GM19035 (cell line): ENCODE results near the gene M1AP.
"Not testable (repeated sequence)": the region's sequence is repeated elsewhere in the genome, so short reads cannot be mapped to it uniquely, and the experiment has no call there.

Experiments
- ATAC-seq: cut with Tn5 transposase; IDR thresholded peaks from one replicate; pipeline ENCODE4 v1.9.1; 2021; ENCODE audit not compliant: unreplicated experiment

The M1AP gene

DNA sequence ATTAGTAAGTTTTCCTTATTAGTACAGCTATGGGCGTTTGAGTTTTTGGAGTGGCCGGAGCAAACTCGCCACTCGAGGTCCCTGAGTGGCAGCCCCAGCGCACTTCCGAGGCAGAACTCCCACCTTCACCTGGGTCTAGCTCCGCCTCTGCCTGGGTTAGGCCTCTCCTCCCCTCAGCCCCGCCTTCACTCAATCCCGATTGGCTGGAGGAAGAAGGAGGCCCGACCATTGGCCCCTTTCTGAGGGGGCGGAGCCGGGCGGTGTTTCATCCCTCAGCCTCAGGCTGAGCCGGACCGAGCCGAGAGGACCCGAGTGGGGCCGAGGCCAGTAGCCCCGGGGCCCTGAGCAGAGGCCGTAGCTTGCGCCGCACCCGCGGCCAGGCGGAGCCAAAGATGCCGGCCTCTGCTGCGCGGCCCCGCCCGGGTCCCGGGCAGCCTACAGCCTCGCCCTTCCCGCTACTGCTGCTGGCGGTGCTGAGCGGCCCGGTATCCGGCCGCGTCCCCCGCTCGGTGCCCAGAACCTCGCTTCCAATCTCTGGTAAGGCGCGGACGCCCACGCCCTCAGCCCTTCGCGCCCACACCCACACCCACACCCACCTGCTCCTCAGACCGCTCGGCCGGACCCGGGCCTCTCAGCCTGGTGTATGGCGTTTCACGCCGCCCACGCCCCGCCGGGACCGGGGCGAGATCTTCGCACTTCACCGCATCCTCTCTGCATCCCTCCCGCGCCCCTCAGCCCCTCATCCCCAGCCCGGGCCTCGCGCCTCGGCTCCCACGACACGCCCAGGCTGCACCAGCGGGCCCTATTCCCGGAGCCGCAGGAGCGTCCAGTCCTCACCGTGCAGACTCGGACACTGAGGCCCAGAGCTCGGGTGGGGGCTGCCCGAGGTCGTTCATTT lies 6.1 kb upstream of the M1AP start, which contains the start of gene SEMA4F:
SEMA4F (plus strand) TSS at position 263 of the 898 bp plus-strand sequence; CDS start at position 393, 130 bp downstream.
- peak; percentile 99 for ATAC-seq

DNA sequence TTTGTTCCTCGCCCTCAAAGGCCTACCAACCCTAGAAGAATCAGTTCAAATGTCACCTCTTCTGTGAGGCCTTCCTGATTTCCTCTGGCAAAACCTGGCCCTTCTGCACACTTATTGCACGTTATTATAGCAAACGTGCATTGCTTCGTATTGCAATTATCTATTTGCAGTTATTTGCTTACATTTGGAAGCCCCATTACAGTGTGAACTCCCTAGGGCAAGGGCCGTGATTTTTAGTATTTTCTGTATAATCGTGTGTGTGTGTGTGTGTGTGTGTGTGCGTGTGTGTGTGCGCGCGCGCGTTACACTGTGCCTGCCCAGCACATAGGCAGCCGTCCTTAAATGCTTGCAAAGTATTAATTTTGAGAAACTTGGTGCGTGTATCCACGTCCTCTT lies 5.5 kb upstream of the M1AP start:
- ATAC-seq = peak; percentile 16

DNA sequence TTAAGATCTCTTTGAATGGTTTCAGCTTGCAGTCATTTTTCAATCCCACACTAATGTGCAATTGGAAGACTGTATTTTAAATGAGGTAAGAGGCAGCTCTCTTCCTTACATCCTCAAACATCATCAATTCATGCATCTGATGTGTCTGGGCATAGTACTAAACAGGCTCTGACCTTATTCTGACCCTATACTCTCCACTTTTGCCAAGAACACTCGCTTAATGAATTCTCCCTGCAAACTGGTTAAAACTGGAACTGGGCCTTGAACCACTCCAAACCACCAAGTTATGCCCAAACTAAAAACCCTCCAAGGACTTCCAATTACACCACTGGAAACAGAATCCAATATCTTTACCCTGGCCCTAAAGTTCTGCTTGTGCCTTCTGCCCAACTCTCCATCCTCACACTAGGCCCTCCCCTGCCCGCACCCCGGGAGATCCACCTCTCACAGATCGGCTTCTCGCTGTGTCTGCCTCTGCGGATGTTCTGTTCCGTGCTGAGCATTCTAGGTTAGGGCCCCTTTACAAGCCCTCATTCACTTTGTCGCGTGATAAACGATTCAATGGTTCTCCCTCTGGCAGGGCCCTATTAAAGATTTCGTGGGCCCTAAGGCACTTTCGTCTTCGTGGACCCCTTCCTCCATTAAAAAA lies 1.2 kb downstream of the M1AP start:
- ATAC-seq = no peak

DNA sequence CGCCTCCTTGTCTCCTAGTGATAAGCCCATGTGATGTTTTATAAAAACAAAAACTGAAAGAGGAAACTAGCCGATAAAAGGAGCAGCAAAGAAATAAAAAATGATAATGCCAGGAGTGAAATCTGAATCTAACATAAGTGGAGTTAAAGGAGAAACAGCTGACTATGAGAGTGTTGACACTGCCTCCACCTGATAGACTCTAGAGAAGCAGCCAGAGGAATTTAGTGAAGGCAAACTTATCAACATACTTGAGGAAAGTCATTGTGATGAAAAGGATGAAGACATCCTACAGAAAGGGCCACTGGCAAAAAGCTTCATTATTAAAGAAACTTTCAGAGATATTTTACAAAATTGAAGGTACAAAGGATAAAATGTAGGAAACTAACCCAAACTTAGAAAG lies 1.9 kb downstream of the M1AP start:
- ATAC-seq = no peak

DNA sequence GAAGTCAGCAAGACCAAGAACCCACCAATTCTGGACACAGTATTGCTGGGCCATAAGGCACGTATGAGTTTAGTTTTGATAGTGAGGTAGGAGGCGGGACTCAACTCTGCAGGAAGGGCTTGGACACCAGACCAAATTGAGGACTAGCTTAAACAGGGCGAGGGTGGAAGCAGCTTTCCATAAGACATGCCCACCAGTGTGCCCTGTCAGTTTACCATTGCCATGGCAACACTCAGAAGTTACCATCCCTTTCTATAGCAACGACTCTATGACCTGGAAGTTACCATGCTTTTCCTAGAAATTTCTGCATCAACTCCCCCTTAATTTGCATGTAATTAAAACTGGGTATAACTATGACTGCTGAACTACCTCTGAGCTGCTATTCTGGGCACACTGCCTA lies 2.8 kb downstream of the M1AP start:
- no peak for ATAC-seq

DNA sequence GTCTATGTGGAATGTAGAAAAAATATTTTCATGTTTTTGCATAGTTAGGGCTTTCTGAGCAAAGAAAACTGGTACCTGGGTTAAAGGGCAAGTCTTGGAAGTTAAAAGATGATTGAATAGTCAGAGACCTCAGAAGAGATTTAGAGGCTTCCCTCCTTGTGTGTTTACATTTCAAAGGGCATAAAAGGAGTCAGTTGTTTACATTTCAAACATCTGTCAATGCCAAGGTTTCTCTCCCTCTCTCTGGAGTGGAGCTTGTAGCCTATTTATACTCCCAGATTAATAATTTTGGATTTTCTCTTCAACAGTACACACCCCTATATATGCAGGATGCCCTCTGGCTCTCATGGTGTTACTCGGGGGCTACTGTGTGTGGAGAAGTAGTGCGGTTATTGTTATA lies 8.6 kb downstream of the M1AP start:
- ATAC-seq = no peak

DNA sequence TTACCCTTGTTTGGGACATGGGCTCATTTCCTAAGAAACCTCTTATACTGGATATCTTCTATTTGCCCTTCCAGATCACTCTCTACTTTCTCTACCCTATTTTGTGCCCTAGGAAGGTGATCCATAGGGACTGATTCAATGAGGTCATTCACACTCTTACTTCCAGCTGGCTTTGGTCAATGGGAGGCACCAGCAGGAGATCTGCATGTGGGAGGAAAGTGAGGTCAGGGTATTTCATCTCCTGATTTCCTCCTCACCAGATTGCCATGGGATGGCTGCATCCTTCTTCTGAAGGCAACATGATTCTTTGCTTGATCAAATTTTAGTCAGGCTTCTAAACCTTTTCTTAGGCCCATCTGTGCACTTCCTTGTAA lies 15.2 kb downstream of the M1AP start:
- no peak for ATAC-seq

DNA sequence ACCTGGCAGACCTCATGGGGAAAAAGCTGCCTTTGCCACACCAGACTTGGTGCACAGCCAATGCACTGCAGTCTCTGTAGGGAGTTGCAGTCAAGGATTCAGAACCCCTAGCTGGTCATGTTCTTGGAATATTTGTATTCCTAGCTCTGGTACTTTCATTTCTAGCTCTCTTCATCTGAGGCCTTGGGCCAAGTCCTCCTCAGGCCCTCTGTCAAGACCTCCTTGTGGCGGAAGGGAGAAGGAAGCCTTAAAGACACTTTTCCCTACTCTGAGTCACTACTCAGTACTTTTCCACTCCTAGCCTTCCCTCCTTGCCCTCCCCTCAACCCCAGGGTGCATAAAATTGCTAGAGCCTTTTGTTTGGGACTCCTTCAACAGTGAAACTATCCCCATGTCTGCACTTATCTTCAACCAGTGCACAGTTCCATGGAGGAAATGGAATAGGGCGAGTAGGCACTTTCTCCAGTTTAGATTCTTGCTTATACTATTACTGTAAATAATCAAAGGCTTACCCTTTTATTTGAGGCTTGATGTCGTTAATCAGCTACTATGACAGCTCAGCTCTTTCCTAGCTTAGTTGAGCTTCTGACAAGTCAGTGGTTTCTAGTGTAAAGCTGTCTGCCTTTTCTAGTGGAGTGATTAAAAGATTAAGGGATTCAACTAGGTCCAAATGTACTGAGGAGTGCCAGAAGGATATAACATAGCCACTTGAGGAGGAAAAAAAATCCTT lies 15.8 kb downstream of the M1AP start:
- no peak for ATAC-seq

DNA sequence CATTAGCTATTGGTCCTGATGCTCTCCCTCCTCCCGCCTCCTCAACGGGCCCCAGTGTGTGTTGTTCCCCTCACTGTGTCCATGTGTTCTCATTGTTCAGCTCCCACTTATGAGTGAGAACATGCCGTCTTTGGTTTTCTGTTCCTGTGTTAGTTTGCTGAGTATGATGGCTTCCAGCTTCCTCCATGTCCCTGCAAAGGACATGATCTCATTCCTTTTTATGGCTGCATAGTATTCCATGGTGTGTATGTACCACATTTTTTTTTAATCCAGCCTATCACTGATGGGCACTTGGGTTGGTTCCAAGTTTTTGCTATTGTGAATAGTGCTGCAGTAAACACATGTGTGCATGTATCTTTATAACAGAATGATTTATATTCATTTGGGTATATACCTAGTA lies 17.7 kb downstream of the M1AP start:
- not testable (repeated sequence) for ATAC-seq

DNA sequence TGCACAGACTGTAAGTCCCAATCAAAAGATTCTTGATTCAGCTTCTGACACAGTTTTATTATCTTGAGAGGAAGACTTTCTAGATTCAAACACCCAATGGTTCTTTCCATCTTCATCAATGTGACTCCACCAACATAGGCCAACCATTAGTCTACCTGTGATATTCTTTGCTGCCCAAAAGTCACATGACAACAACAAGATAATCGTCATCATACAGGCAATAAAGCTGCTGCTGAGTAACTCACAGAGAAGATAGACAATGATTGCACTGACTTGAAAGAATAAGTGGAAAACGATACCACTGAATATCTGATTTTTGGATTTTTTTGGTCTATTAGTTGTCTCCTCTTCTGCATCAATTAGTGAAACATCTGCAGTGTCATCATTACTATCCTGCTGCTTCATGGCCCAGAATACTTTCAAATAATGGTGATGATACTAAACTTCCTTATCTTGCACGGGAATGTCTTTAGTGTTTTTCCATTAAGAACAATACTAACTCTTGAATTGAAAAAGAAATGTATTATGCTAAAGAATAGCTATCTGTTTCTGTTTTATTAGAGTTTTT lies 19.5 kb downstream of the M1AP start:
- no peak for ATAC-seq

DNA sequence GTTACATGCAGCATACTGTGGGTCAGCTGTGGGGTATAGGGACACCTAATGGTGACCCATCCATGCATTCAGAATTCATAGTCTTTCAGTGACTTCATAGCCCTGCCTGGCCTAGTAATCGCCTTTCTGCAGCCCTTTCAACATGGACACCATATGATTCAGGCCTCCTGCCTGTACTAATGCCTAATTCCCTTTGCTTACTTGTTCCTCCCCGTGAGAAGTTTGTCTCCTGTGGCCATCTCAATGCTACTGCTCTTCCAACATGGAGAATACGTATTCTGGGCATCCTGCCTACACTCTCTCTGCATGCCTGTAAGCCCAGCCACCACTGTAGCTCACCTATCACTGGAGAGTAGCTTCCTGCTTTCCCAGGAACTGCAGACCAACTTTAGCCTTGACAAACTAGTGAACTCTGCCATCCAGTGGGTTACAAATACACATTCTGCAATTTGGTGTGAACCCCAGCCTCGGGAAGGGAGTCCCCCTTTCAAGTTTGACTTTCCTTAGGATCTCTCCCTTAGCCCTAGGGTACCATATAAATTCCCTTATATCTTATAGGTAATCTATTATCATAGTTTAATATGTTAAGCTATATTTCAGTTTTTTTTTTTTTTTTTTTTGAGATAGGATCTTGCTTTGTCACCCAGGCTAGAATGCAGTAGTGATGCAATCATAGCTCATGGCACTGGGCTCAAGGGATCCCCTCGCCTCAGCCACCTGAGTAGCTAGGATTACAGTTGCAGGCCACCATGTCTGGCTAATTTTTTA lies 22.3 kb downstream of the M1AP start:
- no peak for ATAC-seq

DNA sequence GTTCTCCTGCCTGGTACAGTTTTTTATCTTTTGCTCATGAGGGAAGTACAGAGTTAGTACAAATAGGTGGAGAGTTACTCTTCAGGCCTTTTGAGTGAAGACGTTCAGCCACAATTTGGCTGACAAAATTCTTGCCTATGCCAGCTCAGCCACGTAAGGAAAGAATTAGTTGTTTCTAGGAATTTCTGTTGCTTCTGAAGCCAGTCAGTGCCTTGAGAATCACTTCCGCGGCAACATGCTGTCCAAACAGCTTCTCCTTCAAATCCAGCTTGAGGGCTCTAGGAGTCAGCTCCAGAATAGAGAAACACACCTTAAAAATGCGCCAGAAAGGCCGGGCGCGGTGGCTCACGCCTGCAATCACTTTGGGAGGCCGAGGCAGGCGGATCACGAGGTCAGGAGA lies 27.5 kb downstream of the M1AP start:
- no peak for ATAC-seq

DNA sequence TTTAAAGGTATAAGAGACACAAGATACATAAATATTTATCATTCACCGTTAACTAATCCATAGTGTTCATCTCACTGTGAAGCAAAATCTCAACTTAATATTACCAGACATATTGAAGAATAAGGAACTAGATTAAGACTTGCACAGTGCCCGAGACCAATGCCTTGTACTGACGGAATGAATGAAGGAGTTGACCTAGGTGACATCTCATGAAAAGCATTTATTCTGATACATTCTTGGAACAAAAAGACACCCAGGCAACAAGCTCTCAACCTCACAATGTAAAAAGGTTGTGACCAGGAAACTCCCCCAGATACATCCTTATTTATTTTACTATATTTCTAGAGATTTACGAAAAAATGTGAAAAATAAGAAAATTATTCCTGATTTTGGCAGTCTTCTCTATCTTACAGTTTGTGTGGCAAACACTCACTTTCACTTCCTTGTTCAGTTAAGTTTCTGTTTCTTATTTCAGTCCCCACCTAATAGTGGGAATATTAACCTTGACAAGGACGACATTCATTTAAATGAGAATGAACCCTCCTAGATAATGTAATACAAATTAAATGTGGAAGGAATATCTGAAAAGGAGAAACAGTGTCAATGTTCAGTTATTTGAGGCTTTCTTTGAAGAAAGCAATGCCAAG lies 28.4 kb downstream of the M1AP start:
- no peak for ATAC-seq

DNA sequence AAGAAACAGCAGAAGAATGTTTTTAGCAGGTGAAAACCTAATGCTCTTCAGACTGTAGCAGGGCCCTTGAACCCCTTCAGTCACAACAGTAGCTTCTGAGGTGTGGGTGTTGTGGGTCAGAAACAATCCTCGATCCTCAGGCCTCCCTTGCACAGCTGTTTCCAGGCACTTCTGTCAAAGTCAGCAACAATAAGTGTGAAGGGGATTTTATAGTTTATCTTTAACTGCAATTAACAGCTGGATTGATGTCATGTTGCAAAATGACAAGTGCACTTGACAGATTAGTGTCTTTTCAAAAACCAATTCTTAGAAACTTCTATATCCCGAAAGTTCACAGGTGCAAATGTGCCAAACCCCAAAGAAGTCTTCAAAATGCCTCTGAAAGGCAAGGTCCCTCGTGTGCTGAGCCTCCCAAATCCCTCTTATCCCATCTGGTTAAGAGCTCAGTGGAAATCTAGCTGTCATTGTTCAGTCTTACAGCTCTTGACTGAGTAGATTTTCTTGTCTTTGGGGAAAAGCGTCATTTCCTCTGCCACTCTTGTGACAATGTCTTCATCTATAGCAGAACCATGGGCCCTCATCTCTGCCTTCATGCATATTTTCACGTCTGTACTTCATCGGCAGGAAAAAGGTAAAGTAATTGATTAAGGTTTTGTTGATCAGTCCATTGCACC lies 29.6 kb downstream of the M1AP start:
- no peak for ATAC-seq

DNA sequence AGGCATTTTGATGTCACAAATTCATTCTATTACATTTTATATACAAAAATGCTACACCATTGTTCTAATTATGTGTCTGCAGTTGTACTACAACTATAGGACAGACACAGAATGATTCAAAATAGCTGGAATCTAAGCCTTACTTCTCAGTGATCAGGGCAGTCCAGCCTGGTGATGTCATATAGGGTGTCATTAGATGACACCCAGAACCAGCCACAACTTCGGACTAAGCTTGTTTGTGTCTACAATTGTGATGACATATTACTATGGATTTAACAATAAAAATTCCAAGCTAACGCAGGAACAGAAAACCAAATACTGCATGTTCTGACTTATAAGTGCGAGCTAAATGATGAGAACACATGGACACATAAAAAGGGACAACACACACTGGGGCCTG lies 31.0 kb downstream of the M1AP start:
- ATAC-seq = no peak

DNA sequence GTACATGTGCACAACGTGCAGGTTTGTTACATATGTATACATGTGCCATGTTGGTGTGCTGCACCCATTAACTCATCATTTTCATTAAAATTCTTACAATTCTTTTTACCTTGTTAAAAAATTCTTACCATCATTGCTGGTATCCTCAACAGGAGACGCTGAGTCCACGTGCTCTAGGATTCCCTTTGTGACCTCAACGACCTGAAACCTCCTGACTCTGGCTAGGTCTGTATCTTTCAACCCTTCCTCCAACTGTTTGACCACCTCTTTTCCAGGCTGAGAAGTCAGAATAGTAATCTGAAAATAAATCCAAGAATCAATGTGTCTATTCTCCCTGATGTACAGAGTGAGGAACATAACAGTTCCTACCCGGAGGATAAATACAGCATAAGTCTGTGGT lies 41.2 kb downstream of the M1AP start:
- no peak for ATAC-seq

DNA sequence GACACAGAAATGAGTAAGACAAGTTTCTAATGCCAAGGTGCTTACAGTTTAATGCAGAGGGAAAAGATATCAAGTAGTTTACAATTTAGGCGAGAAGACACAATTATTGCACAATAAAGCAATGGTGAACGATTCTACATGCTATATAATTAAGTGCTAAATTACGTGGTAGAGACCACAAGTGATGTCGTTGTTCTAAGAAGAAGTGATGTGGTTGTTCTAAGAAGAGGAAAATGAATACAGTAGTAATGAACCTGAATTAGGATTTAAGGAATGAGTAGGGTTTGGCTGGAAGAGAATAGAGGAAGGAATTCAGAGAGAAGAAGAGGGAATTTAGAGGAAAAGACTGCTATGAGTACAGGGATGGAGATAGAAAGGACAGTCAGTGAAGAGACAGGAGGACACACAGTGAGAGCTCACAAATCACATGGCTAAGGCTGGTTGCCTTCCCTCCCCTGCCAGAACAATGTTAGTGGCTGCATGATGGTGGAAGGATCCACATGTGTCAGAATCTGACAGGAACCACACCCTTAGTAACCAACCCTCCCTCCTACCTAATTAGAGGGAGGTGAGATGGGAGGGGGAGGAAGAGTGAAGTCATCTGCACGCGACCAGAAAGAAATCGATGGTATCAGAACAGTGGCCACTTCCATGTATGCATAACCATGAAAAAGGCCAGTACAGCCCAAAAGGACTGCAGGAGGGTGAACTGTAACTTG lies 44.7 kb downstream of the M1AP start:
- no peak for ATAC-seq

DNA sequence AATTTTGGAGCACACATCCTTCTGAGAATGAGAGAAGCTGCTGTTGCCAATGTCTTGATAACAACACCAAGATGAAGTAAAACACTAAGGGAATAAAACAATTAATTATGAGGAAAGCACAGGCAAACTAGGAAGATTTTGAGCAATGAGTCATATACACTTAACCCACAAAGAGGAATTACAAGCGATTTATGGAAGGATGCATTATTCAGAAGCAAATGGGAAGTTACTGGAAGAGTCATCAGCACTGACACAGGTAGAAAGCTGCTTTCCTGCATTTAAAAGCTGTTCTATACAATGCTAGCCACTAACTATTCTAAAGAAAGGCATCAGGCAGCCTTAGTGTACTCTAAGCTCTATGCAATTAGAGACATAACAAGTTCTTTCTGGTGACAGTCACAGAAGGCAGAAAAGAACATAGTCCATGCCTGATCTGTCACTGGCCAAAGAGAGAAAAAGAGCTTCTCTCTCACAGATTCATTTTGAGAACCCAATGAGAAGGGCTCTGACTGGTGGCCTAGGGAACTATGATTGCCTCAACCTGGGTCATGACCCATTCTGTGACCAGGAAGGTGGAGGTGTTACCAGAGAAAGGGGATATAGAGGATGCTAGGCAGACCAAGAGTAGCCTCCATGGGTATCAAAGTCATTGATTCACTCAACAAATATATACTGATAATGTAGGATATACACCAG lies 45.4 kb downstream of the M1AP start:
- no peak for ATAC-seq
